Neural cell (in vitro differentiated cells): ENCODE measurements around the gene CLPX.

Experiments
- SMC3 ChIP-seq: fragments of 450-650 bp; conservative IDR thresholded peaks from 2 replicates; pipeline ENCODE4 v1.6.1; 2014; ENCODE audit warnings: antibody characterized with exemption, mild to moderate bottlenecking, moderate library complexity; ENCODE audit not compliant: poor library complexity
- TF ChIP-seq, protein P1 (sequence below): fragments of 450-650 bp; IDR thresholded peaks from 2 replicates; pipeline ENCODE4 v1.5.1; 2014; ENCODE audit warnings: antibody characterized with exemption, mild to moderate bottlenecking, moderate library complexity; ENCODE audit not compliant: poor library complexity, severe bottlenecking

DNA sequence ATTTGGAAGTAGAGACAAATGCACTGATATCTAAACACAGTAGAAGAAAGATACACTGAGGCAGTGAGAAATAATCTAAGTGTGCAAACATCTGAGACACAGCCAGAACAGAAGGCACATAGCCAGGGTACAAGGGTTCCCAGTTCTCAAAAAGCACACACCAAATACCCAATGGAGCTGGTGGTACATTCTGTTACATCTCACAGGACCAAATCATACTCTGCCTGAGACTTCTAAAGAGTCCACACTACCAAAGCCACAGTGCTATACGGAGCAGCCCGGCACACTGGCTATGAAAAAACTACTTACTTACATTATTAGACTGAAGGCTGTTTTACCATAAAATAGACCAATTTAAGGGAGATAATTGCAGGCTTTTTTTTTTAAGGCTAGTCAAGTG, 19.3 kb downstream of the CLPX start:
- TF ChIP-seq SMC3: no peak
- TF ChIP-seq, protein P1, sequence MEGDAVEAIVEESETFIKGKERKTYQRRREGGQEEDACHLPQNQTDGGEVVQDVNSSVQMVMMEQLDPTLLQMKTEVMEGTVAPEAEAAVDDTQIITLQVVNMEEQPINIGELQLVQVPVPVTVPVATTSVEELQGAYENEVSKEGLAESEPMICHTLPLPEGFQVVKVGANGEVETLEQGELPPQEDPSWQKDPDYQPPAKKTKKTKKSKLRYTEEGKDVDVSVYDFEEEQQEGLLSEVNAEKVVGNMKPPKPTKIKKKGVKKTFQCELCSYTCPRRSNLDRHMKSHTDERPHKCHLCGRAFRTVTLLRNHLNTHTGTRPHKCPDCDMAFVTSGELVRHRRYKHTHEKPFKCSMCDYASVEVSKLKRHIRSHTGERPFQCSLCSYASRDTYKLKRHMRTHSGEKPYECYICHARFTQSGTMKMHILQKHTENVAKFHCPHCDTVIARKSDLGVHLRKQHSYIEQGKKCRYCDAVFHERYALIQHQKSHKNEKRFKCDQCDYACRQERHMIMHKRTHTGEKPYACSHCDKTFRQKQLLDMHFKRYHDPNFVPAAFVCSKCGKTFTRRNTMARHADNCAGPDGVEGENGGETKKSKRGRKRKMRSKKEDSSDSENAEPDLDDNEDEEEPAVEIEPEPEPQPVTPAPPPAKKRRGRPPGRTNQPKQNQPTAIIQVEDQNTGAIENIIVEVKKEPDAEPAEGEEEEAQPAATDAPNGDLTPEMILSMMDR: no peak
